WTC11 (cell line): ENCODE results near the gene CNTN1. TPM values are rescaled to one million over a fixed set of nuclear protein-coding genes. Genes with fewer than 3 reads are reported as not detected.

Experiments used
- ATAC-seq: fragments of 200-7000 bp; cut with Tn5 transposase; 2 replicates; pipeline ENCODE4 v1.10.0; 2021; ENCODE audit warnings: mild to moderate bottlenecking, moderate library complexity
- CTCF ChIA-PET: fragments of 300-600 bp; sonication (Branson Sonifier 250); formaldehyde crosslinking; loops from one replicate; lab custom pipeline; 2021; ENCODE audit warnings: antibody characterized with exemption; lab: Charles Lee
- POLR2A ChIA-PET: fragments of 350-600 bp; sonication (Branson Sonifier 250); formaldehyde crosslinking; loops from one replicate; lab custom pipeline; 2021; ENCODE audit warnings: antibody characterized with exemption; lab: Charles Lee
- DNase-seq: peaks from one replicate; pipeline ENCODE4 v3.0.0; 2021; ENCODE audit warnings: low spot score
- H3K27ac Mint-ChIP-seq: 2 replicates; pipeline ENCODE4 v1.8.0; 2021; ENCODE audit warnings: mixed read lengths
- H3K27me3 Mint-ChIP-seq: 2 replicates; pipeline ENCODE4 v1.8.0; 2021; ENCODE audit warnings: low read depth, mild to moderate bottlenecking, moderate library complexity, mixed read lengths
- H3K36me3 Mint-ChIP-seq: 2 replicates; pipeline ENCODE4 v1.8.0; 2021; ENCODE audit warnings: mixed read lengths
- H3K4me1 Mint-ChIP-seq: 2 replicates; pipeline ENCODE4 v1.8.0; 2022; ENCODE audit warnings: mixed read lengths
- H3K4me3 Mint-ChIP-seq: 2 replicates; pipeline ENCODE4 v1.8.0; 2021; ENCODE audit warnings: mild to moderate bottlenecking, moderate library complexity, mixed read lengths
- H3K9me3 Mint-ChIP-seq: 2 replicates; pipeline ENCODE4 v1.8.0; 2021; ENCODE audit warnings: mixed read lengths
- ATF3 ChIP-seq: sonication (generic); formaldehyde crosslinking; conservative IDR thresholded peaks from 2 replicates; pipeline ENCODE4 v1.8.1; 2022; ENCODE audit warnings: mild to moderate bottlenecking, missing genetic modification reagents
- CREB1 ChIP-seq: sonication (generic); formaldehyde crosslinking; IDR thresholded peaks from 2 replicates; pipeline ENCODE4 v1.8.0; 2023; ENCODE audit warnings: mild to moderate bottlenecking, missing genetic modification reagents
- ERG ChIP-seq: fragments of 250-450 bp; sonication (Bioruptor Pico); IDR thresholded peaks from 2 replicates; pipeline ENCODE4 v1.8.0; 2021; ENCODE audit warnings: mild to moderate bottlenecking
- ETV6 ChIP-seq: sonication (generic); formaldehyde crosslinking; IDR thresholded peaks from 2 replicates; pipeline ENCODE4 v1.8.1; 2022; ENCODE audit warnings: mild to moderate bottlenecking, missing genetic modification reagents
- FOXJ3 ChIP-seq: sonication (generic); formaldehyde crosslinking; IDR thresholded peaks from 2 replicates; pipeline ENCODE4 v1.9.0; 2021; ENCODE audit warnings: missing genetic modification reagents, mild to moderate bottlenecking, borderline replicate concordance
- HMGA2 ChIP-seq: fragments of 250-450 bp; sonication (Bioruptor Pico); IDR thresholded peaks from 2 replicates; pipeline ENCODE4 v1.4.0; 2021; ENCODE audit warnings: mild to moderate bottlenecking, moderate library complexity
- KAT7 ChIP-seq: sonication (generic); formaldehyde crosslinking; IDR thresholded peaks from 2 replicates; pipeline ENCODE4 v1.8.1; 2023; ENCODE audit warnings: missing genetic modification reagents, mild to moderate bottlenecking, borderline replicate concordance
- MYBL2 ChIP-seq: sonication (generic); formaldehyde crosslinking; IDR thresholded peaks from 2 replicates; pipeline ENCODE4 v1.8.1; 2023; ENCODE audit warnings: mild to moderate bottlenecking, moderate library complexity, missing genetic modification reagents
- NFATC4 ChIP-seq: fragments of 250-450 bp; sonication (Bioruptor Pico); IDR thresholded peaks from 2 replicates; pipeline ENCODE4 v1.9.0; 2021; ENCODE audit warnings: mild to moderate bottlenecking
- NFE2L1 ChIP-seq: sonication (generic); formaldehyde crosslinking; IDR thresholded peaks from 2 replicates; pipeline ENCODE4 v1.8.1; 2023; ENCODE audit warnings: missing genetic modification reagents
- NFYB ChIP-seq: sonication (generic); formaldehyde crosslinking; conservative IDR thresholded peaks from 2 replicates; pipeline ENCODE4 v1.8.0; 2022; ENCODE audit warnings: low read depth, missing genetic modification reagents
- NR1H2 ChIP-seq: sonication (generic); formaldehyde crosslinking; IDR thresholded peaks from 2 replicates; pipeline ENCODE4 v1.9.0; 2021; ENCODE audit warnings: mild to moderate bottlenecking, moderate library complexity, missing genetic modification reagents
- OVOL2 ChIP-seq: fragments of 250-450 bp; sonication (Bioruptor Pico); IDR thresholded peaks from 2 replicates; pipeline ENCODE4 v1.9.0; 2021; ENCODE audit warnings: mild to moderate bottlenecking, borderline replicate concordance
- RELA ChIP-seq: sonication (generic); formaldehyde crosslinking; IDR thresholded peaks from 2 replicates; pipeline ENCODE4 v1.8.1; 2022; ENCODE audit warnings: missing genetic modification reagents, mild to moderate bottlenecking, borderline replicate concordance
- RORB ChIP-seq: fragments of 250-450 bp; sonication (Bioruptor Pico); IDR thresholded peaks from 2 replicates; pipeline ENCODE4 v1.9.0; 2021; ENCODE audit warnings: mild to moderate bottlenecking
- SOX15 ChIP-seq: fragments of 250-450 bp; sonication (Bioruptor Pico); IDR thresholded peaks from 2 replicates; pipeline ENCODE4 v1.9.0; 2021; ENCODE audit warnings: mild to moderate bottlenecking
- TEAD4 ChIP-seq: sonication (generic); formaldehyde crosslinking; IDR thresholded peaks from 2 replicates; pipeline ENCODE4 v1.8.0; 2022; ENCODE audit warnings: mild to moderate bottlenecking, missing genetic modification reagents
- TP53 ChIP-seq: sonication (generic); formaldehyde crosslinking; IDR thresholded peaks from 2 replicates; pipeline ENCODE4 v1.8.1; 2023; ENCODE audit warnings: mild to moderate bottlenecking, missing genetic modification reagents
- ZNF232 ChIP-seq: sonication (generic); formaldehyde crosslinking; IDR thresholded peaks from 2 replicates; pipeline ENCODE4 v1.8.0; 2022; ENCODE audit warnings: mild to moderate bottlenecking, missing genetic modification reagents
- ZNF263 ChIP-seq: sonication (generic); formaldehyde crosslinking; IDR thresholded peaks from 2 replicates; pipeline ENCODE4 v1.8.1; 2022; ENCODE audit warnings: low read depth, mild to moderate bottlenecking, moderate library complexity, missing genetic modification reagents
- ZNF317 ChIP-seq: sonication (generic); formaldehyde crosslinking; IDR thresholded peaks from 2 replicates; pipeline ENCODE4 v1.8.1; 2023; ENCODE audit warnings: low read depth, mild to moderate bottlenecking, moderate library complexity, missing genetic modification reagents, borderline replicate concordance
- ZNF396 ChIP-seq: fragments of 250-450 bp; sonication (Bioruptor Pico); IDR thresholded peaks from 2 replicates; pipeline ENCODE4 v1.8.0; 2021; ENCODE audit warnings: mild to moderate bottlenecking, moderate library complexity, borderline replicate concordance
- ZNF423 ChIP-seq: fragments of 250-450 bp; sonication (Bioruptor Pico); IDR thresholded peaks from 2 replicates; pipeline ENCODE4 v2.1.2; 2022; ENCODE audit warnings: mild to moderate bottlenecking, moderate library complexity
- ZNF512 ChIP-seq: sonication (generic); formaldehyde crosslinking; IDR thresholded peaks from 2 replicates; pipeline ENCODE4 v1.8.1; 2022; ENCODE audit warnings: missing genetic modification reagents, borderline replicate concordance
- total RNA-seq: library from RNA; stranded (reverse); gene quantifications from 3 replicates; pipeline ENCODE4 v1.2.3, GENCODE V29; 2021
- TF ChIP-seq, protein P1 (sequence below): sonication (generic); formaldehyde crosslinking; IDR thresholded peaks from 2 replicates; pipeline ENCODE4 v1.8.0; 2022; ENCODE audit warnings: missing genetic modification reagents
- TF ChIP-seq, protein P2 (sequence below): sonication (generic); formaldehyde crosslinking; IDR thresholded peaks from 2 replicates; pipeline ENCODE4 v1.8.1; 2022; ENCODE audit warnings: mild to moderate bottlenecking, missing genetic modification reagents, moderate library complexity, borderline replicate concordance
- TF ChIP-seq, protein P3 (sequence below): sonication (generic); formaldehyde crosslinking; IDR thresholded peaks from 2 replicates; pipeline ENCODE4 v1.8.1; 2023; ENCODE audit warnings: mild to moderate bottlenecking, missing genetic modification reagents, borderline replicate concordance

Gene CNTN1
- total RNA-seq, 1 experiment from 2014 or later = 16.9 TPM

DNA sequence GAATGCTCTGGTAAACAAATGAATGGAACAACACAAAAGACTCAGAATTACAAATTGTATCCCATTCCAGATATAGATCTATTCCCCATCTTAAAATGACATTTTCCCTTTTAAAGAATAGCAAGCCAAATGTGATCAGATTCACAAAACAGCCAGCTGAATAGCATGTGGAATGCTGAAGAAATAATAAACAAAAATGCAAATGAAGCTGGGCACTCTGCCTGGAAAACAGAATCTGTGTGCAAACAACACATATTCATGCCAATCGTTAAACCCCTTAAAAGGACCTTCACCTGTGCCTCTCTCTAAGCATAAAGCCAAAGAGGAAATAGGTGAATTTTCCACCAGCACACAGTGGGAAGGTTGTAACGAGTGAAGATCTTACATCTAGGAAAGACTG lies 428.0 kb downstream of the CNTN1 start:
- Mint-ChIP-seq H3K4me3 (no peak overlapping the region), H3K9me3 (no peaks in the 10 kb centered on the region), H3K36me3 (no peaks in the 10 kb centered on the region), H3K4me1 (no peaks in the 10 kb centered on the region), H3K27ac (no peak overlapping the region), H3K27me3 (no peaks in the 10 kb centered on the region)
- POLR2A ChIA-PET = no interaction called here
- no peak for TF ChIP-seq HMGA2 (CRISPR knock-in tag)
- TF ChIP-seq TEAD4 (CRISPR knock-in tag) = no peak
- no peak for TF ChIP-seq NFYB (CRISPR knock-in tag)
- no peak for TF ChIP-seq NR1H2 (CRISPR knock-in tag)
- TF ChIP-seq, protein P1, sequence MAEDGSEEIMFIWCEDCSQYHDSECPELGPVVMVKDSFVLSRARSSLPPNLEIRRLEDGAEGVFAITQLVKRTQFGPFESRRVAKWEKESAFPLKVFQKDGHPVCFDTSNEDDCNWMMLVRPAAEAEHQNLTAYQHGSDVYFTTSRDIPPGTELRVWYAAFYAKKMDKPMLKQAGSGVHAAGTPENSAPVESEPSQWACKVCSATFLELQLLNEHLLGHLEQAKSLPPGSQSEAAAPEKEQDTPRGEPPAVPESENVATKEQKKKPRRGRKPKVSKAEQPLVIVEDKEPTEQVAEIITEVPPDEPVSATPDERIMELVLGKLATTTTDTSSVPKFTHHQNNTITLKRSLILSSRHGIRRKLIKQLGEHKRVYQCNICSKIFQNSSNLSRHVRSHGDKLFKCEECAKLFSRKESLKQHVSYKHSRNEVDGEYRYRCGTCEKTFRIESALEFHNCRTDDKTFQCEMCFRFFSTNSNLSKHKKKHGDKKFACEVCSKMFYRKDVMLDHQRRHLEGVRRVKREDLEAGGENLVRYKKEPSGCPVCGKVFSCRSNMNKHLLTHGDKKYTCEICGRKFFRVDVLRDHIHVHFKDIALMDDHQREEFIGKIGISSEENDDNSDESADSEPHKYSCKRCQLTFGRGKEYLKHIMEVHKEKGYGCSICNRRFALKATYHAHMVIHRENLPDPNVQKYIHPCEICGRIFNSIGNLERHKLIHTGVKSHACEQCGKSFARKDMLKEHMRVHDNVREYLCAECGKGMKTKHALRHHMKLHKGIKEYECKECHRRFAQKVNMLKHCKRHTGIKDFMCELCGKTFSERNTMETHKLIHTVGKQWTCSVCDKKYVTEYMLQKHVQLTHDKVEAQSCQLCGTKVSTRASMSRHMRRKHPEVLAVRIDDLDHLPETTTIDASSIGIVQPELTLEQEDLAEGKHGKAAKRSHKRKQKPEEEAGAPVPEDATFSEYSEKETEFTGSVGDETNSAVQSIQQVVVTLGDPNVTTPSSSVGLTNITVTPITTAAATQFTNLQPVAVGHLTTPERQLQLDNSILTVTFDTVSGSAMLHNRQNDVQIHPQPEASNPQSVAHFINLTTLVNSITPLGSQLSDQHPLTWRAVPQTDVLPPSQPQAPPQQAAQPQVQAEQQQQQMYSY (CRISPR knock-in tag) = no peak
- TF ChIP-seq KAT7 (CRISPR knock-in tag) = no peak
- TF ChIP-seq ZNF263 (CRISPR knock-in tag) = no peak
- no peak for TF ChIP-seq ETV6 (CRISPR knock-in tag)
- TF ChIP-seq RORB (CRISPR knock-in tag) = no peak
- TF ChIP-seq ZNF512 (CRISPR knock-in tag) = no peak
- no peak for TF ChIP-seq ZNF423 (CRISPR knock-in tag)
- TF ChIP-seq, protein P2, sequence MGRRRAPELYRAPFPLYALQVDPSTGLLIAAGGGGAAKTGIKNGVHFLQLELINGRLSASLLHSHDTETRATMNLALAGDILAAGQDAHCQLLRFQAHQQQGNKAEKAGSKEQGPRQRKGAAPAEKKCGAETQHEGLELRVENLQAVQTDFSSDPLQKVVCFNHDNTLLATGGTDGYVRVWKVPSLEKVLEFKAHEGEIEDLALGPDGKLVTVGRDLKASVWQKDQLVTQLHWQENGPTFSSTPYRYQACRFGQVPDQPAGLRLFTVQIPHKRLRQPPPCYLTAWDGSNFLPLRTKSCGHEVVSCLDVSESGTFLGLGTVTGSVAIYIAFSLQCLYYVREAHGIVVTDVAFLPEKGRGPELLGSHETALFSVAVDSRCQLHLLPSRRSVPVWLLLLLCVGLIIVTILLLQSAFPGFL (CRISPR knock-in tag) = no peak
- TF ChIP-seq ERG = no peak
- no peak for TF ChIP-seq ZNF396 (CRISPR knock-in tag)
- TF ChIP-seq OVOL2 (CRISPR knock-in tag) = no peak
- no peak for TF ChIP-seq CREB1
- TF ChIP-seq MYBL2 (CRISPR knock-in tag) = no peak
- ATAC-seq (no peak), DNase-seq (no peak)
- CTCF ChIA-PET = no interaction called here

DNA sequence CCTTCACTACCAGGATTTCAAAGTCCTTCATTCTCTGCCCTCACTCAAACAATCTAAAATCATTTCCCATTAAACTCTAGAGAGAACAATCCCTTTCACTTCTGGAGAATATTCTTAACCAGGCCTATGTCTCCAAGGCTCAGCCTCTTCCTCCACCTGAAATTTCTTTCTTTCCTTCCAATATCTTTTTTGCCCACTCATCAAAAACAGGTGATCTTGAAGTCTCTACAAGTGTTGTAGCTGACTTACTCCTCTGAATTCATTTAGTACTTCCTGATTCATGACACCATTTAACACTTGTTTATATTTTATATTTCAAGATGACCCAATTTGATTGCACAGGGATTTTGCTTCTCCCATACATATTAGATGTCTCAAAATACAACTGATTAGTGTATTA lies 429.1 kb downstream of the CNTN1 start:
- Mint-ChIP-seq H3K4me3 (no peak overlapping the region), H3K27me3 (no peaks in the 10 kb centered on the region), H3K27ac (no peak overlapping the region), H3K36me3 (no peaks in the 10 kb centered on the region), H3K9me3 (no peaks in the 10 kb centered on the region), H3K4me1 (no peaks in the 10 kb centered on the region)
- CTCF ChIA-PET = no interaction called here
- ATAC-seq (no peak), DNase-seq (no peak)
- POLR2A ChIA-PET = no interaction called here
- TF ChIP-seq FOXJ3 (CRISPR knock-in tag) (no peak), TP53 (CRISPR knock-in tag) (no peak), NFYB (CRISPR knock-in tag) (no peak), RORB (CRISPR knock-in tag) (no peak), RELA (CRISPR knock-in tag) (no peak), MYBL2 (CRISPR knock-in tag) (no peak), ZNF317 (no peak), NFATC4 (CRISPR knock-in tag) (no peak), NFE2L1 (CRISPR knock-in tag) (no peak), ATF3 (CRISPR knock-in tag) (no peak), SOX15 (CRISPR knock-in tag) (no peak), ZNF232 (CRISPR knock-in tag) (no peak)
- TF ChIP-seq, protein P3, sequence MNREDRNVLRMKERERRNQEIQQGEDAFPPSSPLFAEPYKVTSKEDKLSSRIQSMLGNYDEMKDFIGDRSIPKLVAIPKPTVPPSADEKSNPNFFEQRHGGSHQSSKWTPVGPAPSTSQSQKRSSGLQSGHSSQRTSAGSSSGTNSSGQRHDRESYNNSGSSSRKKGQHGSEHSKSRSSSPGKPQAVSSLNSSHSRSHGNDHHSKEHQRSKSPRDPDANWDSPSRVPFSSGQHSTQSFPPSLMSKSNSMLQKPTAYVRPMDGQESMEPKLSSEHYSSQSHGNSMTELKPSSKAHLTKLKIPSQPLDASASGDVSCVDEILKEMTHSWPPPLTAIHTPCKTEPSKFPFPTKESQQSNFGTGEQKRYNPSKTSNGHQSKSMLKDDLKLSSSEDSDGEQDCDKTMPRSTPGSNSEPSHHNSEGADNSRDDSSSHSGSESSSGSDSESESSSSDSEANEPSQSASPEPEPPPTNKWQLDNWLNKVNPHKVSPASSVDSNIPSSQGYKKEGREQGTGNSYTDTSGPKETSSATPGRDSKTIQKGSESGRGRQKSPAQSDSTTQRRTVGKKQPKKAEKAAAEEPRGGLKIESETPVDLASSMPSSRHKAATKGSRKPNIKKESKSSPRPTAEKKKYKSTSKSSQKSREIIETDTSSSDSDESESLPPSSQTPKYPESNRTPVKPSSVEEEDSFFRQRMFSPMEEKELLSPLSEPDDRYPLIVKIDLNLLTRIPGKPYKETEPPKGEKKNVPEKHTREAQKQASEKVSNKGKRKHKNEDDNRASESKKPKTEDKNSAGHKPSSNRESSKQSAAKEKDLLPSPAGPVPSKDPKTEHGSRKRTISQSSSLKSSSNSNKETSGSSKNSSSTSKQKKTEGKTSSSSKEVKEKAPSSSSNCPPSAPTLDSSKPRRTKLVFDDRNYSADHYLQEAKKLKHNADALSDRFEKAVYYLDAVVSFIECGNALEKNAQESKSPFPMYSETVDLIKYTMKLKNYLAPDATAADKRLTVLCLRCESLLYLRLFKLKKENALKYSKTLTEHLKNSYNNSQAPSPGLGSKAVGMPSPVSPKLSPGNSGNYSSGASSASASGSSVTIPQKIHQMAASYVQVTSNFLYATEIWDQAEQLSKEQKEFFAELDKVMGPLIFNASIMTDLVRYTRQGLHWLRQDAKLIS = no peak
